SHP77 (cell line): ENCODE results near the gene OPA1.
A peak's percentile ranks its signal among the peaks of the same experiment; 100 is the strongest.

Experiments used
- DNase-seq, 2 experiments: peaks; one replicate each; lab custom pipeline; 2025; lab: John Stamatoyannopoulos, UW

Gene OPA1

GRCh38 chr3:193737191-193737751, 144.3 kb downstream of the OPA1 start:
- DNase-seq, result no peak

- DNase-seq, result peak in 1 of 2 experiments; percentile 14
Observed at GRCh38 chr3:193742628-193743027, 149.6 kb downstream of the OPA1 start.

- no peak for DNase-seq
Observed at GRCh38 chr3:193743702-193744047, 150.7 kb downstream of the OPA1 start.

GRCh38 chr3:193744048-193744821, 151.2 kb downstream of the OPA1 start:
- DNase-seq, result peak; percentile 93 to 94

- DNase-seq, result peak in 1 of 2 experiments; percentile 27
Observed at GRCh38 chr3:193744822-193745684, 152.0 kb downstream of the OPA1 start.

GRCh38 chr3:193746832-193747231, 153.8 kb downstream of the OPA1 start:
- no peak for DNase-seq
